Skeletal muscle satellite cell (primary cell): ENCODE measurements around the gene CTNNA2.

ENCODE experiments used
- H3K27me3 ChIP-seq: 2 replicates; pipeline ENCODE4 v1.7.0; 2013; ENCODE audit warnings: low read length; ENCODE audit not compliant: control insufficient read depth, insufficient read depth
- H3K36me3 ChIP-seq: 2 replicates; pipeline ENCODE4 v1.7.0; 2013; ENCODE audit warnings: mild to moderate bottlenecking, control low read depth, low read length; ENCODE audit not compliant: insufficient read depth
- H3K4me1 ChIP-seq: 2 replicates; pipeline ENCODE4 v1.7.0; 2013; ENCODE audit warnings: low read length; ENCODE audit not compliant: control insufficient read depth, insufficient read depth
- H3K4me2 ChIP-seq: 2 replicates; pipeline ENCODE4 v1.7.0; 2013; ENCODE audit warnings: mild to moderate bottlenecking, low read length
- H3K4me3 ChIP-seq: 2 replicates; pipeline ENCODE4 v1.7.0; 2013; ENCODE audit warnings: low read length
- H3K9ac ChIP-seq: 2 replicates; pipeline ENCODE4 v1.7.0; 2013; ENCODE audit warnings: mild to moderate bottlenecking, low read depth, low read length, moderate library complexity
- H3K9me3 ChIP-seq: replicated peaks from 2 replicates; pipeline ENCODE4 v1.7.0; 2013; ENCODE audit warnings: mild to moderate bottlenecking, control low read depth, low read length

The CTNNA2 gene

DNA sequence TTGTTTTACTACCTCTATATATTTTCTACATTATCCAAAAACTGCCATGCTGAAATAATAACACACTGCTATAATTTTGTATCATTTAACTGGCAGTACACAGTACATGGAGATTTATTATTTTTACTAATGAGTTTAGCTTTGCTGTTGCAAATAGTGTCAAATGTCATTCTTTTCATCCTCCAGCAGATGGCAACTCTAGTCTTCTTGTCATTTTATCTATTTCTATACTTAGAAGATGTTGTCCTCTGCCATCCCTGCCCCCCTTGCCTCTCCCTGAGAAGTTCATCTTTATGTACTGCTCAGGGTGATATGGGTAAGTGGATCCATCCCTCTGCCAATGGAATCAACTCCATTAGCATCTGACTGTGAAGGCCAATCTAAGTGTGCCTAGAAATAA, 813.4 kb downstream of the CTNNA2 start:
- no peaks in the 10 kb centered on the region for H3K36me3 ChIP-seq
- H3K9me3 ChIP-seq = no peaks in the 10 kb centered on the region
- H3K4me1 ChIP-seq = no peaks in the 10 kb centered on the region
- no peak overlapping the region for H3K4me2 ChIP-seq
- no peak overlapping the region for H3K4me3 ChIP-seq
- H3K9ac ChIP-seq = no peak overlapping the region
- peaks cover 37% of the 10 kb centered on the region for H3K27me3 ChIP-seq

DNA sequence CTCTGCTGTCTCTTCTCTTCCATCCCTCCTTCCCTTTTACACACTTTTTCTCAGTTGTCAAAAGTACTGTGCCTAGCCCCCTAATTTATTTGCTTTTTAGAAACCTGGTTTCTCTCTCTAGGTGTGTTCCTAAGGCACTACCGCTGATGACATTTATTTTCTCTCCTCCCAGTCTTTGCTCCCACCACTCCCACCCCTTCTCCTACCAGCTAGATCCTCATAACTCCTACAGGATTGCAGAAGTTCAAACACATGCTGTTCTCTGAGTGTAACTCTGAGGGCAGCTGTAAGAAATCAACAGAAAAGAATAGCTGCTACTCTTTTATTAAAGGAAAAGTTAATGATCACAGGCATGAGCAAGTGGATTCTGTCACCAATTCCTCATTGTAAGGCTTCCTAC, 814.0 kb downstream of the CTNNA2 start:
- peaks cover 34% of the 10 kb centered on the region for H3K27me3 ChIP-seq
- no peaks in the 10 kb centered on the region for H3K9me3 ChIP-seq
- no peak overlapping the region for H3K9ac ChIP-seq
- no peak overlapping the region for H3K4me3 ChIP-seq
- H3K4me1 ChIP-seq = no peaks in the 10 kb centered on the region
- no peak overlapping the region for H3K4me2 ChIP-seq
- no peaks in the 10 kb centered on the region for H3K36me3 ChIP-seq

DNA sequence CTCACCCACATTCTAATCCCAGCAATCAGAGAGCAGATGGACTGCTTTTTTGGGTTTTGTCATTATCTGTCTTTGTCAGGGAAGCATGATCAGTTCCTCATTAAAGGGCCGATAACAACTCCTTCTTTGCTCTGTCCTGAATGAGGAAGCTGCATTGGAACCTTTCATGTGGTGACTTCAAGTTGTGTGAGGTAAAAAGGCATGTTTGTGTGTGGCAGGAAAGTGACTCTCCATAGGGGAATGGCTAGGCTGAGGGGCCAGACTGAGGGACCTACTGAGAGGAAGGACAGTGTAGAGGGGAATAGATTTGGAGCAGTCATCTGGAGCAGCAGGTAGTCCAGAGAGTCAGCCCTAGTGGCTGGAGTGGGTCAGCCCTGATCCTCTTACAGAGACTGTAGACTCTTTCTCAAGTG, 815.3 kb downstream of the CTNNA2 start:
- no peaks in the 10 kb centered on the region for H3K4me1 ChIP-seq
- H3K9me3 ChIP-seq = no peaks in the 10 kb centered on the region
- H3K4me2 ChIP-seq = no peak overlapping the region
- H3K27me3 ChIP-seq = peaks cover 23% of the 10 kb centered on the region
- H3K9ac ChIP-seq = no peak overlapping the region
- H3K36me3 ChIP-seq = no peaks in the 10 kb centered on the region
- H3K4me3 ChIP-seq = no peak overlapping the region

DNA sequence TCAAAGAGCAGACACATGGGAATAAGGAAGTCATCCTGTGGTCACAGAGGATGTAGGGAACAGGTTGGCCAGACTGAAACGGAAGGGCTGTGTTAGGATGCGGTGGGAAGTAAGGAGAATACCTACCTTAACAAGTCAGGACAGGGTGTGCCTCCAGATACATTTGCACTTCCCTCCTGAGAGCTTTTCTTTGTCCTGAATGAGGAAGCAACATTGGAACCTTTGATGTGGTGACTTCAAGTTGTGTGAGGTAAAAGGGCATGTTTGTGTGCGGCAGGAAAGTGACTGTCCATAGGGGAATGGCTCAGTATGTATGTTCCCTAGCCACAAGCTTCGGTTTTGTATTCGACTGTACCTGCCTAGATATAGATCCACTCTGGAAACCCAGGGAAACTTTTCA, 816.6 kb downstream of the CTNNA2 start:
- no peaks in the 10 kb centered on the region for H3K9me3 ChIP-seq
- no peaks in the 10 kb centered on the region for H3K4me1 ChIP-seq
- no peak overlapping the region for H3K4me3 ChIP-seq

DNA sequence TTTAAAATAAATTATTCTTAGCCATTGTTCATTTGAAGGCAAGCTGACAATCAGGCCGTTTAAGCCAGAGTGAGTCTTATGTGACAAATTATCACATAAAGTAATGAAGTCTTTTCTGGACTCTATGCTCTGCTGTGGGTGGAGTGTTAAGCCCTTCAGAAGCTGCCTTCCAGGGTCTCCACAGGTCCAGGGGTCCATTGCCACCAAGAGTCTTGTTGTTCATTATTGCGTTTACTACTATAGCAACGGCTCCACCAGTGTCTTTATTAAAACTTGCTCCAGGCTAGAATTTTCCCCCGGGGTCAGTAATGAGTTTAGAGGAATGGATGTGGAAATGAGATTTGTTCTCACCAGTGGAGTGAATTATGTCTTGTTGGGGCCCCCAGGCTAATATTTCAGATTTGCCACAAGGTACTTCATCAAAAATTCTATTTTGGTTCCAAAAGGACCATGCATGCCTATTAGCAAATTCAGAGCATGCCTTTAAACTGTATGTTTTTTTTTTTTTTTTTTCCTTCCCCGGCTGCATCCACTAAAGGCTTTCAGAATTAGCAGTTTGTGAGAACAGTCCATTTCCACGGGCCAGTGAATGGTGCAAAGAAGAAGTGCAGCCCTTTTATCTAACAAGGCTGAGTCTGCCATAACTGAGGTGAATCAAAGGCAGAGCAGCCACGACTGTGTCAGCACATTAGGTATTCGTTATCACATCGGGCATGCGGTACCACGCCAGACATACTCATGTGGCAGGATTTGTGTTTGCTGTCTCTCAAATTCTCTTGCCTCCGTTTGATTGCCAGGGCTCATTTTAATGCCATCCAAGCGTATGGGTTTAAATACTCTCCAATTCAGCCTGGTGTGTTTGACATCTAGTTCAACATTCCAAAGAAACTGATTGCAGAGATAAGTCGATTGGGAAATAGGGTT, 817.9 kb downstream of the CTNNA2 start:
- no peaks in the 10 kb centered on the region for H3K36me3 ChIP-seq
- no peaks in the 10 kb centered on the region for H3K9me3 ChIP-seq
- H3K9ac ChIP-seq = no peak overlapping the region
- peaks cover 3% of the 10 kb centered on the region for H3K27me3 ChIP-seq
- H3K4me3 ChIP-seq = no peak overlapping the region
- H3K4me1 ChIP-seq = no peaks in the 10 kb centered on the region
- H3K4me2 ChIP-seq = no peak overlapping the region

More for the DNA sequence above, 816.6 kb downstream of the CTNNA2 start:
- Histone ChIP-seq H3K9ac (no peak overlapping the region), H3K4me2 (no peak overlapping the region), H3K27me3 (peaks cover 13% of the 10 kb centered on the region), H3K36me3 (no peaks in the 10 kb centered on the region)

DNA sequence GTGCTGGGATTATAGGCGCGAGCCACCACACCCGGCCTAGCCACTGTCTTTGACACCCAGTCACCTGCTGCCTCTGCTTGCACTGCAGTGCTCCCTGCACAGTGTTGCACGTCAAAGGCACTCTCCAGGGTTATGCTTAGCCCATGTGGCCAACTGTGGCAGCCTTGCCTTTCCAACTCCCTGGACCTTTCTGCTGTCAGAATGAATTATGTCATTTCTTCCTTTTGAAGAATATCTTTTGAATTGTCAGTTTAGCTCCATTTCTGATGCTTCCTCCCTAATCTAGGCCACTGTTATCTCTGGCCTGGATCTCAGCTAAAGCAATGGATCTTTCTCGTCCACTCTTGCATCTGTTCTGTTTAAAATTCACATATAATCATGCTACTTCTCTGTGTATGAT, 821.0 kb downstream of the CTNNA2 start:
- H3K4me1 ChIP-seq = no peaks in the 10 kb centered on the region
- no peak overlapping the region for H3K9ac ChIP-seq
- H3K4me2 ChIP-seq = no peak overlapping the region
- no peak overlapping the region for H3K4me3 ChIP-seq
- H3K9me3 ChIP-seq = no peaks in the 10 kb centered on the region
- H3K36me3 ChIP-seq = no peaks in the 10 kb centered on the region
- H3K27me3 ChIP-seq = no peaks in the 10 kb centered on the region

DNA sequence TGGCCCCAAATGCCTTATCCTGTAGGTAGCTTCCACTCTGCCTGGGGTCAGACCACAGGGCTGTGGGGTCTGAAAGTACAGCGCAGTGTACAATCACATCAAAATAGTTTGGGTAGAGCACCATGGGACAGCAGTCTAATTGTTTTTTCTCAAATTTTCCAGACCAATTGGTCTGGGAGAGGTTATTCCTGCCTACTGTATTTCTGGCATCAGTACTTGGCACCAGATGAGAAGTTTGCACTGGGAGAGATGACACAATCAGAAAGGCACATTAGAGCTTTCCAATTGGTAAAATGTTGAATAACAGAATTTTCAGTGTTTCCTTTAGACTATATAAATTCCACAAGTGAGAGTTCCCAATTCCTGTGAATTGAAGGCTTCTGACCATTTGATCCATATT, 822.6 kb downstream of the CTNNA2 start:
- Histone ChIP-seq H3K4me3 (no peak overlapping the region), H3K4me1 (no peaks in the 10 kb centered on the region), H3K36me3 (no peaks in the 10 kb centered on the region), H3K9me3 (no peaks in the 10 kb centered on the region), H3K9ac (no peak overlapping the region), H3K27me3 (no peaks in the 10 kb centered on the region), H3K4me2 (no peak overlapping the region)

DNA sequence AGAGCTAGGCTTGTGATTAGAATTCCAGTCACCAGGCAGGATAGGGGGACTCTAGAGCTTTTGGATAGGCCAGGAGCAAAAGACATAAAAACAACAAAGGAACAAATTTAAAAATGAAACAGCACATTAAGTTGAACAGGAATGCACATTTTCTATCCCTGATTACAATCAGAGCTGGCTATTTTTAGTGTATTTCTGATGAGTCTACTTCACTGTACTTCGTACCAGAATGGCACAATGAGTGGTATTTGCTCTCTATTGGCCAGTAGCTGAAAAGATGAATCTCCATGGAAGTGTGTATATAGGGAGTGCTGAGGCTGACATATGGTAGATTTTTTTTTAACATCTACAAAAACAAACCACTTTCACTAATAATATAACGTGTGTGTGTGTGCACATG, 825.9 kb downstream of the CTNNA2 start:
- H3K9me3 ChIP-seq = no peaks in the 10 kb centered on the region
- H3K36me3 ChIP-seq = no peaks in the 10 kb centered on the region
- H3K4me1 ChIP-seq = no peaks in the 10 kb centered on the region
- no peak overlapping the region for H3K9ac ChIP-seq
- no peak overlapping the region for H3K4me2 ChIP-seq
- no peak overlapping the region for H3K4me3 ChIP-seq
- H3K27me3 ChIP-seq = no peaks in the 10 kb centered on the region

DNA sequence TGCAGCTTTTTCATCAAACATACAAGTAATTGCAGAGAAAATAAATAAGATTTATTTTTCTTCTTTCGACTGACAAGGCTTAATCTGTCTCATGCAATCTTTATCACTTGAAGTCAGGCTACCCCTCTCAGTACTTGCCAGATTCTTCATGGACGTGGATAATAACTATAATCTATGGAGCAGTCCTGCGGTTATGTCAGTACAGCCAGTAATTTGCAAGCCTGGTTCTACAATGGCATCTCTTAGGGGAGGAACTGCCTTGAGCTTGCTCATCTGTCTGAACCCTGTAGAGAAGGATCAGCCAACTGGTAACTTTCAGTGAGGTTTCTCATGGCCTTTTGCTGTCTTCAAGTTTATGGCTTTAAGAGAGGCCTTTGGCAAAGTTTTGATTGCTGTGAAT, 827.2 kb downstream of the CTNNA2 start:
- Histone ChIP-seq H3K36me3 (no peaks in the 10 kb centered on the region), H3K4me2 (no peak overlapping the region), H3K27me3 (no peaks in the 10 kb centered on the region), H3K9ac (no peak overlapping the region), H3K4me3 (no peak overlapping the region), H3K4me1 (no peaks in the 10 kb centered on the region), H3K9me3 (no peaks in the 10 kb centered on the region)

DNA sequence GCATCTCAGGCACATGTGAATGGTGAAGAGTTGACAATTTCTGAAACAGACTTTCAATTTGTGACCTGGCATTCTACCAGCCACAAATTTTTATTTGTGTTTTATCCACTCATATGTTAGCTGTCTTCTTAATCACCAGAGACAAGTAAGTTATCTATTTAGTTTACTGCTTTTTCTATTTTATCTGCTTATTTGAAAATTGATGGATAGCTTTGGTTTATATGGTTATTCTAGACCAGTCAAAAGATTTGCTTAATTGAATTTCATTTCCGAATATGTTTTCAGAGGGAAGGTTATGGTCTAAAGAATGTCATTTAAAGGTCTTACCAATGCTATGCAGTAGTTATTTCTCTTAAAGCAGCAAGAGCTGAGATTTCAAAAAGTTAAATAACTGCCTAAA, 835.2 kb downstream of the CTNNA2 start:
- H3K4me2 ChIP-seq = no peak overlapping the region
- H3K4me1 ChIP-seq = no peaks in the 10 kb centered on the region
- H3K36me3 ChIP-seq = no peaks in the 10 kb centered on the region
- no peak overlapping the region for H3K4me3 ChIP-seq
- H3K9me3 ChIP-seq = no peaks in the 10 kb centered on the region
- H3K9ac ChIP-seq = no peak overlapping the region
- H3K27me3 ChIP-seq = no peaks in the 10 kb centered on the region

DNA sequence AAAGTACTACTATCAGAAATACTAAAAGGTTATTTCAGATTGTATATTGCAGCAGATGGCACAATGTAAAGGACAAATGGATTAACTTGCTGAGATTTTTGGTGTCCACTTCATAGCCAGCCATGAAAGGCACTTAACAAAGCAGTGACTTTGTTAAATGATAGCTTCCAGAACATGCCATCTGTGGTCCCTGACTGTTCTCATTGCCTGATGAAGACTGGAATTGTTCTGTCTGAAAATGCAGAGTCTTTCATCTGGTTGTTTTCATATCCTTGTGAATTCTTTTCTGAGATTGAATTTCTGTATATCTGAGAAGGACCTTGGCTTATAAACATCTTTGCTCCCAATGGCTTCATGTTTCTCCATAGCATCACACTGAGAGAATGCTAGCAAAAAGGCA, 836.1 kb downstream of the CTNNA2 start:
- no peaks in the 10 kb centered on the region for H3K9me3 ChIP-seq
- no peak overlapping the region for H3K4me3 ChIP-seq

DNA sequence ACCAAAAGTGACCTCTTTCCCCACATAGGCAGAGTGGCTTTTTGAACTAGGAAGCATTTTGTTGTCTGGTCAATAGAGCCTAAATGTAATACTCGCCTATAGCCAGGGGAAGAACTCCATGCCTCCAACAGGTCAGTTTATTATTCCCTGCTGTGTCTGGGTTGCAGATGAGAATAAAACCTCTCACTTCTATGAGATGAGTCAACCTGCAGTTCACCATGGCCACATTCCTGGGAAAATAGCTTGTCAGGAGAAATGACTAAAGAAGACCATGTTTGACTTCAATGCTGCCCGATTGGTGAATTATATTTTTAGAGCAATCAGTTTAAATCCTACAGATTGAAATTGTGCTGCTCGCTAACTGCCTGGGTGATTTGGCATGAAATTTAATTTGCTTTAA, 838.4 kb downstream of the CTNNA2 start:
- Histone ChIP-seq H3K4me2 (no peak overlapping the region), H3K27me3 (no peaks in the 10 kb centered on the region), H3K9me3 (no peaks in the 10 kb centered on the region), H3K9ac (no peak overlapping the region), H3K4me3 (no peak overlapping the region), H3K36me3 (no peaks in the 10 kb centered on the region), H3K4me1 (no peaks in the 10 kb centered on the region)

More for the DNA sequence above, 836.1 kb downstream of the CTNNA2 start:
- H3K27me3 ChIP-seq = no peaks in the 10 kb centered on the region
- no peak overlapping the region for H3K9ac ChIP-seq
- no peaks in the 10 kb centered on the region for H3K4me1 ChIP-seq
- H3K4me2 ChIP-seq = no peak overlapping the region
- no peaks in the 10 kb centered on the region for H3K36me3 ChIP-seq
